HEK293 (cell line): ENCODE measurements around the gene HRAS.

Source experiments
- CTCF ChIA-PET: fragments of 350-600 bp; formaldehyde crosslinking; extraction: SDS; loops from one replicate; lab custom pipeline; 2021; ENCODE audit warnings: antibody characterized with exemption; lab: Yijun Ruan, JAX
- POLR2A ChIA-PET: fragments of 300-600 bp; formaldehyde crosslinking; extraction: SDS; loops from one replicate; lab custom pipeline; 2020; ENCODE audit warnings: antibody characterized with exemption, inconsistent platforms; lab: Yijun Ruan, JAX
- H3K27ac ChIP-seq: fragments of 200-500 bp; sonication (Bioruptor generic); 2 replicates; pipeline ENCODE4 v1.5.1; 2014; ENCODE audit warnings: low read depth, low read length, control low read depth, inconsistent platforms; ENCODE audit errors: extremely low read depth
- H3K36me3 ChIP-seq, 2 experiments: fragments of 200-500 bp in 1 of 2; sonication (Bioruptor generic) in 1 of 2; 1 replicate in 1 of 2; 2 replicates in 1 of 2; pipeline ENCODE4 v1.5.1; 2014 to 2017; ENCODE audit warnings: inconsistent platforms in 2 of 2, low read length in 2 of 2; ENCODE audit not compliant: control insufficient read depth in 2 of 2, insufficient read depth in 1 of 2
- H3K4me1 ChIP-seq: fragments of 200-500 bp; sonication (Bioruptor generic); 2 replicates; pipeline ENCODE4 v1.5.1; 2014; ENCODE audit warnings: mild to moderate bottlenecking, low read length, inconsistent platforms; ENCODE audit not compliant: control insufficient read depth, insufficient read depth
- H3K4me3 ChIP-seq: 2 replicates; pipeline ENCODE4 v1.5.1; 2011; ENCODE audit warnings: low read depth, mild to moderate bottlenecking, control low read depth, low read length, moderate library complexity
- H3K9me3 ChIP-seq: fragments of 200-500 bp; sonication (Bioruptor generic); 2 replicates; pipeline ENCODE4 v1.5.1; 2014; ENCODE audit warnings: low read depth, low read length, inconsistent platforms; ENCODE audit not compliant: control insufficient read depth, insufficient read depth
- KLF16 ChIP-seq: fragments of 450-650 bp; formaldehyde crosslinking; IDR thresholded peaks from 2 replicates; pipeline ENCODE4 v1.5.1; 2017; ENCODE audit warnings: missing biosample characterization, missing genetic modification characterization
- PATZ1 ChIP-seq: fragments of 450-650 bp; formaldehyde crosslinking; IDR thresholded peaks from 2 replicates; pipeline ENCODE4 v1.5.1; 2016; ENCODE audit warnings: missing biosample characterization, missing genetic modification characterization
- PRDM10 ChIP-seq: fragments of 450-650 bp; formaldehyde crosslinking; IDR thresholded peaks from 2 replicates; pipeline ENCODE4 v1.5.1; 2016; ENCODE audit warnings: missing biosample characterization, missing genetic modification characterization
- SP2 ChIP-seq: fragments of 450-650 bp; formaldehyde crosslinking; IDR thresholded peaks from 2 replicates; pipeline ENCODE4 v1.5.1; 2016; ENCODE audit warnings: missing biosample characterization, missing genetic modification characterization
- YY1 ChIP-seq: fragments of 450-650 bp; formaldehyde crosslinking; IDR thresholded peaks from 2 replicates; pipeline ENCODE4 v1.5.1; 2018; ENCODE audit warnings: missing biosample characterization, missing genetic modification characterization
- ZNF16 ChIP-seq: fragments of 450-650 bp; formaldehyde crosslinking; IDR thresholded peaks from 2 replicates; pipeline ENCODE4 v1.5.1; 2016; ENCODE audit warnings: low read depth, missing biosample characterization, missing genetic modification characterization
- ZNF18 ChIP-seq: fragments of 450-650 bp; formaldehyde crosslinking; IDR thresholded peaks from 2 replicates; pipeline ENCODE4 v1.5.1; 2016; ENCODE audit warnings: missing biosample characterization, missing genetic modification characterization
- ZNF184 ChIP-seq: fragments of 450-650 bp; IDR thresholded peaks from 2 replicates; pipeline ENCODE4 v1.5.1; 2018; ENCODE audit warnings: missing biosample characterization, mild to moderate bottlenecking, missing genetic modification characterization
- ZNF19 ChIP-seq: fragments of 450-650 bp; formaldehyde crosslinking; IDR thresholded peaks from 2 replicates; pipeline ENCODE4; 2016; ENCODE audit warnings: missing biosample characterization, missing genetic modification characterization, low read depth
- ZNF362 ChIP-seq: fragments of 450-650 bp; formaldehyde crosslinking; IDR thresholded peaks from 2 replicates; pipeline ENCODE4 v1.5.1; 2016; ENCODE audit warnings: missing biosample characterization, missing genetic modification characterization
- ZNF391 ChIP-seq: fragments of 450-650 bp; formaldehyde crosslinking; IDR thresholded peaks from 2 replicates; pipeline ENCODE4 v1.5.1; 2016; ENCODE audit warnings: low read depth, missing biosample characterization, missing genetic modification characterization, borderline replicate concordance
- ZNF560 ChIP-seq: fragments of 450-650 bp; formaldehyde crosslinking; IDR thresholded peaks from 2 replicates; pipeline ENCODE4 v1.5.1; 2017; ENCODE audit warnings: missing biosample characterization, missing genetic modification characterization, borderline replicate concordance
- ZNF621 ChIP-seq: fragments of 450-650 bp; formaldehyde crosslinking; IDR thresholded peaks from 2 replicates; pipeline ENCODE4 v1.5.1; 2017; ENCODE audit warnings: missing biosample characterization, missing genetic modification characterization
- ZNF626 ChIP-seq: fragments of 450-650 bp; sonication (Bioruptor Pico); formaldehyde crosslinking; IDR thresholded peaks from 2 replicates; pipeline ENCODE4 v1.5.1; 2018; ENCODE audit warnings: missing biosample characterization, missing genetic modification characterization, inconsistent platforms
- ZNF645 ChIP-seq: fragments of 450-650 bp; formaldehyde crosslinking; IDR thresholded peaks from 2 replicates; pipeline ENCODE4; 2016; ENCODE audit warnings: missing biosample characterization, missing genetic modification characterization
- ZNF660 ChIP-seq: fragments of 450-650 bp; IDR thresholded peaks from 2 replicates; pipeline ENCODE4 v1.5.1; 2018; ENCODE audit warnings: missing biosample characterization, mild to moderate bottlenecking, missing genetic modification characterization
- ZNF707 ChIP-seq: fragments of 450-650 bp; formaldehyde crosslinking; IDR thresholded peaks from 2 replicates; pipeline ENCODE4 v1.5.1; 2016; ENCODE audit warnings: missing biosample characterization, missing genetic modification characterization

The HRAS gene

GRCh38 chr11:550746-551085 is 15.3 kb upstream of the HRAS start:
- no peak for TF ChIP-seq ZNF362
- no peak for TF ChIP-seq SP2 (tag by site-specific recombination)
- no peak for TF ChIP-seq YY1 (tag by site-specific recombination)
- no peak for TF ChIP-seq ZNF621
- TF ChIP-seq ZNF18 (tag by site-specific recombination): no peak
- TF ChIP-seq ZNF560 (tag by site-specific recombination): no peak
- TF ChIP-seq ZNF660 (tag by site-specific recombination): no peak
- TF ChIP-seq ZNF184 (tag by site-specific recombination): no peak
- no peaks in the 10 kb centered on the region for H3K9me3 ChIP-seq
- no peak overlapping the region for H3K27ac ChIP-seq
- ChIA-PET POLR2A (interaction anchor here (1.0 kb wide), 1 partner anchor 11 kb away, joined by 3 read pairs; no protein-coding TSS in a partner anchor), CTCF (no interaction called here)
- H3K4me1 ChIP-seq: no peaks in the 10 kb centered on the region
- H3K36me3 ChIP-seq: no peaks in the 10 kb centered on the region
- no peak overlapping the region for H3K4me3 ChIP-seq

GRCh38 chr11:550021-550745 is 14.8 kb upstream of the HRAS start:
- TF ChIP-seq ZNF19 (no peak), KLF16 (tag by site-specific recombination) (no peak), ZNF391 (tag by site-specific recombination) (no peak), PRDM10 (tag by site-specific recombination) (no peak)
- no peaks in the 10 kb centered on the region for H3K4me1 ChIP-seq
- H3K9me3 ChIP-seq: no peaks in the 10 kb centered on the region
- ChIA-PET CTCF (no interaction called here), POLR2A (interaction anchor here (1.0 kb wide), 1 partner anchor 12 kb away, joined by 3 read pairs; no protein-coding TSS in a partner anchor)
- H3K27ac ChIP-seq: no peak overlapping the region
- H3K4me3 ChIP-seq: no peak overlapping the region
- H3K36me3 ChIP-seq: no peaks in the 10 kb centered on the region

GRCh38 chr11:548700-549603 is 13.6 kb upstream of the HRAS start:
- TF ChIP-seq ZNF626 (tag by site-specific recombination) (no peak), ZNF16 (no peak), ZNF707 (tag by site-specific recombination) (no peak), ZNF645 (tag by site-specific recombination) (no peak), PATZ1 (tag by site-specific recombination) (no peak)
- Histone ChIP-seq H3K27ac (no peak overlapping the region), H3K4me1 (no peaks in the 10 kb centered on the region), H3K9me3 (no peaks in the 10 kb centered on the region), H3K4me3 (no peak overlapping the region), H3K36me3 (no peaks in the 10 kb centered on the region)
- POLR2A ChIA-PET: no interaction called here
- CTCF ChIA-PET: interaction anchor here (0.6 kb wide), 1 partner anchor 46 kb away, joined by 3 read pairs; no protein-coding TSS in a partner anchor
